WTC11 (cell line): ENCODE measurements around the gene PGAM5.

ENCODE experiments used
- FOXP1 ChIP-seq: sonication (generic); formaldehyde crosslinking; IDR thresholded peaks from 2 replicates; pipeline ENCODE4 v1.8.0; 2022; ENCODE audit warnings: missing genetic modification reagents, mild to moderate bottlenecking, moderate library complexity, borderline replicate concordance
- GTF2I ChIP-seq: fragments of 250-450 bp; sonication (Bioruptor Pico); conservative IDR thresholded peaks from 2 replicates; pipeline ENCODE4 v1.4.0; 2021; ENCODE audit warnings: mild to moderate bottlenecking
- NFYB ChIP-seq: sonication (generic); formaldehyde crosslinking; conservative IDR thresholded peaks from 2 replicates; pipeline ENCODE4 v1.8.0; 2022; ENCODE audit warnings: low read depth, missing genetic modification reagents
- NR2C2 ChIP-seq: sonication (generic); formaldehyde crosslinking; IDR thresholded peaks from 2 replicates; pipeline ENCODE4 v1.8.0; 2022; ENCODE audit warnings: mild to moderate bottlenecking, missing genetic modification reagents
- SP1 ChIP-seq: sonication (generic); formaldehyde crosslinking; conservative IDR thresholded peaks from 2 replicates; pipeline ENCODE4 v1.8.1; 2022; ENCODE audit warnings: missing genetic modification reagents
- TP53 ChIP-seq: sonication (generic); formaldehyde crosslinking; IDR thresholded peaks from 2 replicates; pipeline ENCODE4 v1.8.1; 2023; ENCODE audit warnings: mild to moderate bottlenecking, missing genetic modification reagents
- ZBTB21 ChIP-seq: sonication (generic); formaldehyde crosslinking; IDR thresholded peaks from 2 replicates; pipeline ENCODE4 v1.8.1; 2023; ENCODE audit warnings: mild to moderate bottlenecking, missing genetic modification reagents, borderline replicate concordance
- ZNF121 ChIP-seq: sonication (generic); formaldehyde crosslinking; IDR thresholded peaks from 2 replicates; pipeline ENCODE4 v1.8.0; 2023; ENCODE audit warnings: missing genetic modification reagents
- ZNF263 ChIP-seq: sonication (generic); formaldehyde crosslinking; IDR thresholded peaks from 2 replicates; pipeline ENCODE4 v1.8.1; 2022; ENCODE audit warnings: low read depth, mild to moderate bottlenecking, moderate library complexity, missing genetic modification reagents
- TF ChIP-seq, protein P1 (sequence below): fragments of 200-600 bp; IDR thresholded peaks from 2 replicates; pipeline ENCODE4 v1.8.0; 2022; ENCODE audit warnings: antibody characterized with exemption
- TF ChIP-seq, protein P2 (sequence below): sonication (generic); formaldehyde crosslinking; IDR thresholded peaks from 2 replicates; pipeline ENCODE4 v1.8.0; 2022; ENCODE audit warnings: mild to moderate bottlenecking, missing genetic modification reagents

DNA sequence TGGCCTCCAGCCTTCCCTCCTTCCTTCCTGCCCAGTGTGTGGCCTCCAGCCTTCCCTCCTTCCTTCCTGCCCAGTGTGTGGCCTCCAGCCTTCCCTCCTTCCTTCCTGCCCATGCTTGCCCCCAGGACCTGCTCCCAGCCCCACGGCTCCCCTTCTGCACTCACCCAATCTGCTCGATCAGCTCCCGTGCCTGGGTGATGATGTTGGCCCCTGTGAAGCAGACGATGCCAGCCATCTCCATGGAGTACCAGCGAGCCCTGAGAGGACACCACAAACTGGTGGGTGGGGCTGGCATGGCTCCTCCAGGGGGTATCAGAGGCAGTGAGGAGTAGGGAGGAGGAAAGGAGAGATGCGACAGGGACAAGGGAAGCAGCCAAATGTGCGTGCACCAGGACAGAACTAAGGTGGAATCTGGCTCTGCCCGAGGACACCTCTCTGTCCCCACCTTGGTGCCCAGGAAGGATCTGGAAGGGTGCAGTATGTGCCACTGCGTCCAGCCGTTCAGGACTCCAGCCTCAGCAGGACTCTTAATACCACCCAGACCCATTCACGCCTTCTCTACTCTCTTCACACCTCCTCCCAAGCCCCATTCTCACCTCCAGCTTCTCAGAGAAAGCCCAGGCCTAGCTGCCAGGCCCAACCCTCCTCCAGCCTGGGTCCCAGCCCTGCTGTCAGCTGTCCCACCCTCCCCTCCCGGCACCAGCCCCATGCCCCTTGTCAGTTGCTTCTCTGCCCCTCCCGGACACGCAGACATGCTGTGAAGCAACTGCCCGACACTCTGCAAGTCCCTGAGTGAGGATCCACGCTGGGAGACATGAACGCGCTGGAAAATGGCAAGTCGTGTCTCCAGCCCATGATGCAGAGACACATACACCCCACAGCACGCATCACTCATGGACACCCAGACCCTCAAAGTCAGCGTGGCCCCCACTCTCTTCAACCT lies 46.2 kb upstream of the PGAM5 start:
- TF ChIP-seq GTF2I (CRISPR knock-in tag) = no peak
- TF ChIP-seq, protein P1, sequence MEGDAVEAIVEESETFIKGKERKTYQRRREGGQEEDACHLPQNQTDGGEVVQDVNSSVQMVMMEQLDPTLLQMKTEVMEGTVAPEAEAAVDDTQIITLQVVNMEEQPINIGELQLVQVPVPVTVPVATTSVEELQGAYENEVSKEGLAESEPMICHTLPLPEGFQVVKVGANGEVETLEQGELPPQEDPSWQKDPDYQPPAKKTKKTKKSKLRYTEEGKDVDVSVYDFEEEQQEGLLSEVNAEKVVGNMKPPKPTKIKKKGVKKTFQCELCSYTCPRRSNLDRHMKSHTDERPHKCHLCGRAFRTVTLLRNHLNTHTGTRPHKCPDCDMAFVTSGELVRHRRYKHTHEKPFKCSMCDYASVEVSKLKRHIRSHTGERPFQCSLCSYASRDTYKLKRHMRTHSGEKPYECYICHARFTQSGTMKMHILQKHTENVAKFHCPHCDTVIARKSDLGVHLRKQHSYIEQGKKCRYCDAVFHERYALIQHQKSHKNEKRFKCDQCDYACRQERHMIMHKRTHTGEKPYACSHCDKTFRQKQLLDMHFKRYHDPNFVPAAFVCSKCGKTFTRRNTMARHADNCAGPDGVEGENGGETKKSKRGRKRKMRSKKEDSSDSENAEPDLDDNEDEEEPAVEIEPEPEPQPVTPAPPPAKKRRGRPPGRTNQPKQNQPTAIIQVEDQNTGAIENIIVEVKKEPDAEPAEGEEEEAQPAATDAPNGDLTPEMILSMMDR = no peak
- TF ChIP-seq FOXP1 = no peak
- TF ChIP-seq, protein P2, sequence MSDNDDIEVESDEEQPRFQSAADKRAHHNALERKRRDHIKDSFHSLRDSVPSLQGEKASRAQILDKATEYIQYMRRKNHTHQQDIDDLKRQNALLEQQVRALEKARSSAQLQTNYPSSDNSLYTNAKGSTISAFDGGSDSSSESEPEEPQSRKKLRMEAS (CRISPR knock-in tag) = no peak
- no peak for TF ChIP-seq SP1
- no peak for TF ChIP-seq NR2C2 (CRISPR knock-in tag)
- TF ChIP-seq NFYB = no peak
- TF ChIP-seq TP53 (CRISPR knock-in tag) = no peak
- TF ChIP-seq ZNF263 (CRISPR knock-in tag) = no peak
- no peak for TF ChIP-seq ZBTB21 (CRISPR knock-in tag)
- no peak for TF ChIP-seq ZNF121 (CRISPR knock-in tag)
